Retinal pigment epithelial cell (primary cell): ENCODE measurements around the gene MRPL22.

Source experiments
- DNase-seq: peaks from one replicate; pipeline ENCODE4 v3.0.0-alpha.2; 2010; ENCODE audit warnings: low read depth
- H3K4me3 ChIP-seq: 2 replicates; pipeline ENCODE4 v1.5.1; 2011; ENCODE audit warnings: mild to moderate bottlenecking, low read length, control low read depth, moderate library complexity
- CTCF ChIP-seq: conservative IDR thresholded peaks from 2 replicates; pipeline ENCODE4 v1.5.1; 2011; ENCODE audit warnings: low read depth, low read length, control low read depth, inconsistent platforms

Gene MRPL22

GRCh38 chr5:154962494-154962893 is 21.6 kb downstream of the MRPL22 start:
- no peak overlapping the region for H3K4me3 ChIP-seq
- no peak for DNase-seq
- TF ChIP-seq CTCF, result no peak

- DNase-seq, result no peak
- H3K4me3 ChIP-seq, result no peak overlapping the region
- no peak for TF ChIP-seq CTCF
These were observed 25.4 kb downstream of the MRPL22 start for GRCh38 chr5:154966081-154966841.

GRCh38 chr5:154966874-154967273 is 26.0 kb downstream of the MRPL22 start:
- no peak for TF ChIP-seq CTCF
- H3K4me3 ChIP-seq, result no peak overlapping the region
- DNase-seq, result no peak

GRCh38 chr5:154967421-154968024 is 26.6 kb downstream of the MRPL22 start:
- DNase-seq, result no peak
- H3K4me3 ChIP-seq, result no peak overlapping the region
- peak; percentile 70 for TF ChIP-seq CTCF

GRCh38 chr5:154968953-154969352 is 28.1 kb downstream of the MRPL22 start:
- no peak for TF ChIP-seq CTCF
- H3K4me3 ChIP-seq, result no peak overlapping the region
- no peak for DNase-seq

GRCh38 chr5:154970759-154971158 is 29.9 kb downstream of the MRPL22 start:
- DNase-seq, result peak; percentile 8
- TF ChIP-seq CTCF, result no peak
- H3K4me3 ChIP-seq, result no peak overlapping the region

- H3K4me3 ChIP-seq, result no peak overlapping the region
- DNase-seq, result no peak
- TF ChIP-seq CTCF, result no peak
These were observed 30.6 kb downstream of the MRPL22 start for GRCh38 chr5:154971501-154971900.
